Measurements from ENCODE around the gene UST. TPM values are rescaled to one million over a fixed set of nuclear protein-coding genes. Genes with fewer than 3 reads are reported as not detected.

UST gene
- total and polyA plus RNA-seq, 2 donors (not counting 1 experiment from before 2014, with no cell fraction given): 7.3 to 16.9 TPM

DNA sequence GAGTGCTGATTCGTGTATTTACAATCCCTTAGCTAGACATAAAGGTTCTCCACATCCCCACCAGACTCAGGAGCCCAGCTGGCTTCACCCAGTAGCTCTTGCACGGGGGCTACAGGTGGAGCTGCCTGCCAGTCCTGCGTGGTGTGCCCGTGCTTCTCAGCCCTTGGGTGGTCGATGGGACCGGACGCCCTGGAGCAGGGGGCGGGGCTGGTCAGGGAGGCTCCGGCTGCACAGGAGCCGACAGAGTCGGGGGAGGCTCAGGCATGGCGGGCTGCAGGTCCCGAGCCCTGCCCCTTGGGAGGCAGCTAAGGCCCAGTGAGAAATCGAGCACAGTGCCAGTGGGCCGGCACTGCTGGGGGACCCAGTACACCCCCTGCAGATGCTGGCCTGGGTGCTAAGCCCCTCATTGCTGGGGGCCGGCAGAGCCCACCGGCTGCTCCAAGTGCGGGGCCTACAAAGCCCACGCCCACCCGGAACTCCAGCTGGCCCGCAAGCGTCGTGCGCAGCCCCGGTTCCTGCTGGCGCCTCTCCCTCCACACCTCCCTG lies 48.9 kb upstream of the UST start:
- Mint-ChIP-seq H3K4me1 (peaks cover 49% of the 10 kb centered on the region), H3K4me3 (no peak overlapping the region), H3K27me3 (no peaks in the 10 kb centered on the region), H3K9me3 (ENCODE audit: insufficient read depth) (no peaks in the 10 kb centered on the region), H3K27ac (no peak overlapping the region)
- H3K27ac ChIP-seq (ENCODE audit: low read length in 2 of 2): no peak overlapping the region
- TF ChIP-seq, protein P1, sequence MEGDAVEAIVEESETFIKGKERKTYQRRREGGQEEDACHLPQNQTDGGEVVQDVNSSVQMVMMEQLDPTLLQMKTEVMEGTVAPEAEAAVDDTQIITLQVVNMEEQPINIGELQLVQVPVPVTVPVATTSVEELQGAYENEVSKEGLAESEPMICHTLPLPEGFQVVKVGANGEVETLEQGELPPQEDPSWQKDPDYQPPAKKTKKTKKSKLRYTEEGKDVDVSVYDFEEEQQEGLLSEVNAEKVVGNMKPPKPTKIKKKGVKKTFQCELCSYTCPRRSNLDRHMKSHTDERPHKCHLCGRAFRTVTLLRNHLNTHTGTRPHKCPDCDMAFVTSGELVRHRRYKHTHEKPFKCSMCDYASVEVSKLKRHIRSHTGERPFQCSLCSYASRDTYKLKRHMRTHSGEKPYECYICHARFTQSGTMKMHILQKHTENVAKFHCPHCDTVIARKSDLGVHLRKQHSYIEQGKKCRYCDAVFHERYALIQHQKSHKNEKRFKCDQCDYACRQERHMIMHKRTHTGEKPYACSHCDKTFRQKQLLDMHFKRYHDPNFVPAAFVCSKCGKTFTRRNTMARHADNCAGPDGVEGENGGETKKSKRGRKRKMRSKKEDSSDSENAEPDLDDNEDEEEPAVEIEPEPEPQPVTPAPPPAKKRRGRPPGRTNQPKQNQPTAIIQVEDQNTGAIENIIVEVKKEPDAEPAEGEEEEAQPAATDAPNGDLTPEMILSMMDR (IDR thresholded peaks at IDR 0.05): no peak
- TF ChIP-seq EZH2 (IDR thresholded peaks at IDR 0.05; ENCODE audit: borderline replicate concordance, insufficient read depth, low read depth, low read length, poor library complexity, severe bottlenecking): no peak
- no peaks in the 10 kb centered on the region for H4K20me1 ChIP-seq (ENCODE audit: control insufficient read depth, insufficient read depth, low read length, poor library complexity, severe bottlenecking)
- ChIA-PET POLR2A (no interaction called here), CTCF (interaction anchor here (0.6 to 2.1 kb wide), 6 partner anchors 18 to 185 kb away, joined by 3 to 10 read pairs (median 4); no protein-coding TSS in a partner anchor)
- H2AFZ ChIP-seq (ENCODE audit: insufficient read depth, low read depth, low read length, poor library complexity, severe bottlenecking): no peak overlapping the region
- DNase-seq: no peak
- intact Hi-C loops (cut with micrococcal nuclease): no loop called here
- H3K9me3 ChIP-seq (ENCODE audit: control extremely low read depth in 1 of 3, control insufficient read depth in 2 of 3, insufficient read depth in 1 of 3, low read length in 2 of 3): no peaks in the 10 kb centered on the region
- no peak overlapping the region for H3K4me3 ChIP-seq (ENCODE audit: control extremely low read depth in 1 of 5, extremely low read depth in 1 of 5, insufficient read depth in 1 of 5, low read depth in 2 of 5, low read length in 4 of 5)
- WGBS (ENCODE audit: insufficient coverage): 98% methylated on average over 26 of the region's 26 CpGs
- H3K36me3 ChIP-seq (replicated peaks in 1 of 2; ENCODE audit: control extremely low read depth in 1 of 2, control insufficient read depth in 1 of 2, extremely low read depth in 1 of 2, insufficient read depth in 2 of 2, low read length in 1 of 2): no peaks in the 10 kb centered on the region
- H3K79me2 ChIP-seq (ENCODE audit: control insufficient read depth, insufficient read depth, low read length): no peaks in the 10 kb centered on the region
- no peak overlapping the region for H3K9ac ChIP-seq (ENCODE audit: low read length)
- H3K4me2 ChIP-seq (replicated peaks; ENCODE audit: low read depth, low read length, poor library complexity, severe bottlenecking): no peak overlapping the region
- no peaks in the 10 kb centered on the region for H3K27me3 ChIP-seq (replicated peaks in 1 of 4; ENCODE audit: control extremely low read depth in 1 of 4, control insufficient read depth in 3 of 4, insufficient read depth in 4 of 4, low read length in 3 of 4)
- H3K4me1 ChIP-seq (ENCODE audit: control insufficient read depth in 2 of 2, insufficient read depth in 2 of 2, low read length in 2 of 2): peaks cover 32 to 35% of the 10 kb centered on the region in 2 donors
- no peak for ATAC-seq (ENCODE audit: low read depth)

DNA sequence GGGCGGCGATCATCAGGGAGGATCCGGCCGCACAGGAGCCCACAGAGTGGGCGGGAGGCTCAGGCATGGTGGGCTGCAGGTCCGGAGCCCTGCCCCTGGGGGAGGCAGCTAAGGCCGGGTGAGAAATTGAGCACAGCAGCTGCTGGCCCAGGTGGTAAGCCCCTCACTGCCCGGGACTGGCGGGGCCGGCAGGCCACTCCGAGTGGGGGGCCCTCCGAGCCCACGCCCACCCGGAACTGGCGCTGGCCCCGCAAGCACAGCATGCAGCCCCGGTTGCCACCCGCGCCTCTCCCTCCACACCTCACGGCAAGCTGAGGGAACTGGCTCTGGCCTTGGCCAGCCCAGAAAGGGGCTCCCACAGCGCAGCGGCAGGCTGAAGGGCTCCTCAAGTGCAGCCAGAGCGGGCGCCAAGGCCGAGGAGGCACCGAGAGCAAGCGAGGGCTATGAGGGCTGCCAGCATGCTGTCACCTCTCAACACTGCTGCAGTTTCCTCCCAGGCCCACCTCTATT lies 48.1 kb upstream of the UST start:
- Mint-ChIP-seq H3K27ac (no peak overlapping the region), H3K27me3 (no peaks in the 10 kb centered on the region), H3K9me3 (ENCODE audit: insufficient read depth) (no peaks in the 10 kb centered on the region), H3K4me1 (peaks cover 44% of the 10 kb centered on the region), H3K4me3 (no peak overlapping the region)
- CTCF ChIA-PET: interaction anchor here (0.6 to 2.6 kb wide), 3 partner anchors 121 to 139 kb away, joined by 3 to 33 read pairs (median 10); no protein-coding TSS in a partner anchor
- H2AFZ ChIP-seq (ENCODE audit: insufficient read depth, low read depth, low read length, poor library complexity, severe bottlenecking): no peak overlapping the region
- H3K36me3 ChIP-seq (replicated peaks in 1 of 2; ENCODE audit: control extremely low read depth in 1 of 2, control insufficient read depth in 1 of 2, extremely low read depth in 1 of 2, insufficient read depth in 2 of 2, low read length in 1 of 2): no peaks in the 10 kb centered on the region
- H3K27me3 ChIP-seq (replicated peaks in 1 of 4; ENCODE audit: control extremely low read depth in 1 of 4, control insufficient read depth in 3 of 4, insufficient read depth in 4 of 4, low read length in 3 of 4): no peaks in the 10 kb centered on the region
- H3K79me2 ChIP-seq (ENCODE audit: control insufficient read depth, insufficient read depth, low read length): no peaks in the 10 kb centered on the region
- ATAC-seq (ENCODE audit: low read depth): no peak
- no peak overlapping the region for H3K27ac ChIP-seq (ENCODE audit: low read length in 2 of 2)
- H3K4me1 ChIP-seq (ENCODE audit: control insufficient read depth in 2 of 2, insufficient read depth in 2 of 2, low read length in 2 of 2): peaks cover 25 to 28% of the 10 kb centered on the region in 2 donors
- WGBS (ENCODE audit: insufficient coverage): 94% methylated on average over 27 of the region's 27 CpGs
- POLR2A ChIA-PET: no interaction called here
- H4K20me1 ChIP-seq (ENCODE audit: control insufficient read depth, insufficient read depth, low read length, poor library complexity, severe bottlenecking): no peaks in the 10 kb centered on the region
- no peak overlapping the region for H3K9ac ChIP-seq (ENCODE audit: low read length)
- H3K9me3 ChIP-seq (ENCODE audit: control extremely low read depth in 1 of 3, control insufficient read depth in 2 of 3, insufficient read depth in 1 of 3, low read length in 2 of 3): no peaks in the 10 kb centered on the region
- no peak for DNase-seq
- H3K4me2 ChIP-seq (replicated peaks; ENCODE audit: low read depth, low read length, poor library complexity, severe bottlenecking): no peak overlapping the region
- no peak for TF ChIP-seq EZH2 (IDR thresholded peaks at IDR 0.05; ENCODE audit: borderline replicate concordance, insufficient read depth, low read depth, low read length, poor library complexity, severe bottlenecking)
- TF ChIP-seq, protein P1 (IDR thresholded peaks at IDR 0.05): no peak
- H3K4me3 ChIP-seq (ENCODE audit: control extremely low read depth in 1 of 5, extremely low read depth in 1 of 5, insufficient read depth in 1 of 5, low read depth in 2 of 5, low read length in 4 of 5): no peak overlapping the region
- intact Hi-C loops (cut with micrococcal nuclease): no loop called here
